C4-2B (cell line): ENCODE measurements around the gene C7orf33.

Source experiments
- H3K27ac ChIP-seq: fragments of 450-650 bp; 2 replicates; pipeline ENCODE4 v1.5.1; 2017
- ZFX ChIP-seq: fragments of 450-650 bp; IDR thresholded peaks from 2 replicates; pipeline ENCODE4 v1.6.1; 2017
- TF ChIP-seq, protein P1 (sequence below): fragments of 450-650 bp; conservative IDR thresholded peaks from 2 replicates; pipeline ENCODE4 v1.5.1; 2017; ENCODE audit warnings: mild to moderate bottlenecking

Gene C7orf33

DNA sequence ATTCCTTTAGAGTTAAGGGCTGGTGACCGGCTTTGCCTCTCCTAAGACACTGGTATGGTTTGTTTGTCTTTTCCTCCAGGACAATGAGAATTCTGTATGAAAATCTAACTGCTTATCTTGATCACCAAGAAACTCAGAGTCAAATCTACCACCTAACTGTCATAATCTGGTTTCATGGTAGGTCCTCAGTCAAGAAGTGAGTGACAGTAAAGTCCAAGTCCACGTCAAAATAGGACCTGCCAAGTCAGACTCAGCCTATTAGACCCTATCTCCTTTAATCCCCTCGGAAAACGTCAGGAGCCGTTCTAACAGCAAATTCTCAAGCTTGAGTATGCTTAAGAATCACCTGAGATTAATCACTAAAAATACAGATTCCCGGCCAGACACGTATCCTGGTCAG is 37.4 kb downstream of the C7orf33 start:
- TF ChIP-seq, protein P1, sequence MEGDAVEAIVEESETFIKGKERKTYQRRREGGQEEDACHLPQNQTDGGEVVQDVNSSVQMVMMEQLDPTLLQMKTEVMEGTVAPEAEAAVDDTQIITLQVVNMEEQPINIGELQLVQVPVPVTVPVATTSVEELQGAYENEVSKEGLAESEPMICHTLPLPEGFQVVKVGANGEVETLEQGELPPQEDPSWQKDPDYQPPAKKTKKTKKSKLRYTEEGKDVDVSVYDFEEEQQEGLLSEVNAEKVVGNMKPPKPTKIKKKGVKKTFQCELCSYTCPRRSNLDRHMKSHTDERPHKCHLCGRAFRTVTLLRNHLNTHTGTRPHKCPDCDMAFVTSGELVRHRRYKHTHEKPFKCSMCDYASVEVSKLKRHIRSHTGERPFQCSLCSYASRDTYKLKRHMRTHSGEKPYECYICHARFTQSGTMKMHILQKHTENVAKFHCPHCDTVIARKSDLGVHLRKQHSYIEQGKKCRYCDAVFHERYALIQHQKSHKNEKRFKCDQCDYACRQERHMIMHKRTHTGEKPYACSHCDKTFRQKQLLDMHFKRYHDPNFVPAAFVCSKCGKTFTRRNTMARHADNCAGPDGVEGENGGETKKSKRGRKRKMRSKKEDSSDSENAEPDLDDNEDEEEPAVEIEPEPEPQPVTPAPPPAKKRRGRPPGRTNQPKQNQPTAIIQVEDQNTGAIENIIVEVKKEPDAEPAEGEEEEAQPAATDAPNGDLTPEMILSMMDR, result no peak
- no peak for TF ChIP-seq ZFX
- H3K27ac ChIP-seq, result no peak overlapping the region

DNA sequence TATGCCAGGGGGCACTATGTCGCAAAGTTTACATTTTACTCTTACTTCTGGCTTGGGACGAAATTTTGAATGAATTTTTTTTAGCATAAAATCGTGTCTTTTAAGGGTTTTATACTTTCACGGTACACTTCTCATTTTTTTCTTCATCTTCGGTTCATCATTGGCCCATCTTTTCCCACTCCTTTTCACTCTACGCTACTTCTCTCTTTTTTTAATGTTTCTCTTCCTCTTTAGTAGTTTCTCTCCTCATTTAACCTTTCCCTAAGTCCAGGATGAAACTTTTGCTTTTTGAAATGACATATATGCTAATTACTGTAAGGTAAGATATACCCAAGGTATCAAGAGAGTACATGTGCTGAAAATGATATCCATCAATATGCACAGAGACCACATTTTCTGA is 39.5 kb downstream of the C7orf33 start:
- TF ChIP-seq ZFX, result no peak
- TF ChIP-seq, protein P1, result no peak
- H3K27ac ChIP-seq, result no peak overlapping the region

DNA sequence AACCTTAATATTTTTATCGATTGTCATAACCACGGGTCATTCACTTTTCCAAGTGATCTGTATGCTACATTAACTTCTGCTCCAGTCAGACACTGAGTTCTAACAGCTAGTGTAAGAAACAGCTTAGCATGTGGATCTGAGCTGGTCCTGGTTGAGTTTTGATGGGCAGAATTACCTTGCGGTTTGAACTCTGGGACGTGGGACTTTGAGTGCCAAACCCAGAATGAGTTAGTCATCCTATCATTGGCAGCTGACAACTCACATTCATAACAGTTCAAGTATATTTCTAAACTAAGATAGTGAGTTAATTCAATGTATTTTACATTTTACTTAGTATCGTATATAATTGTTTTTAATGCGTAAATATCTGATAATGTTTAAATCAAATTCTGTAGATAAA is 43.2 kb downstream of the C7orf33 start:
- no peak for TF ChIP-seq ZFX
- H3K27ac ChIP-seq, result no peak overlapping the region

DNA sequence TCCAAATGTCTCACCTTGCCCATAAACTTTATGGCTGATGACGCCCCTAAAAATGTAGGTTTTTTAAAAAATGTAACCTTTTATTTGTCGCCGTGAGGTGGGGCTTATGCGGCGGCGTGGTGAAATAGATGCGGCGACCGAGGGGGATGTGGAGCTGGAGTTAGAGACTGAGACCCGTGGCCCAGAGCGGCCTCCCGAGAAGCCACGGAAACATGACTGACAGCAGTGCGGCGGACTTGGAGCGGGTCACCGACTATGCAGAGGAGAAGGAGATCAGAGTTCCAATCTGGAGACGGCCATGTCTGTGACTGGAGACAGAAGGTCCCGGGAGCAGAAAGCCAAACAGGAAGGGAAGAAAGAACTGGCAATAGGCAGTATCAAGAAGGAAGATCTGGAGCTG is 46.5 kb downstream of the C7orf33 start:
- no peak overlapping the region for H3K27ac ChIP-seq
- TF ChIP-seq, protein P1, result no peak
- no peak for TF ChIP-seq ZFX

DNA sequence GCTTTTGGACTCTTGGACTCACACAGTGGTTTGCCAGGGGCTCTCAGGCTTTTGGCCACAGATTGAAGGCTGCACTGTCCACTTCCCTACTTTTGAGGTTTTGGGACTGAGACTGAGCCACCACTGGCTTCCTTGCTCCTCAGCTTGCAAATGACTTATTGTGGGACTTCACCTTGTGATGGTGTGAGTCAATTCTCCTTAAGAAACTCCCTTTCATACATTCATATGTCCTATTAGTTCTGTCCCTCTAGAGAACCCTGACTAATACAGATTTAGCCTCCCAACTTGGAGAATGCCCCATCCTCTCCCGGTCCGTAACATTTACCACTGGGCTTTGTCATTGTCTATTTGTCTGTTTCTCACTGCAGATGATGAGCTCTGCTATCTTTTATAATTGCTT is 55.3 kb downstream of the C7orf33 start:
- no peak for TF ChIP-seq ZFX
- TF ChIP-seq, protein P1, result no peak
- no peak overlapping the region for H3K27ac ChIP-seq

DNA sequence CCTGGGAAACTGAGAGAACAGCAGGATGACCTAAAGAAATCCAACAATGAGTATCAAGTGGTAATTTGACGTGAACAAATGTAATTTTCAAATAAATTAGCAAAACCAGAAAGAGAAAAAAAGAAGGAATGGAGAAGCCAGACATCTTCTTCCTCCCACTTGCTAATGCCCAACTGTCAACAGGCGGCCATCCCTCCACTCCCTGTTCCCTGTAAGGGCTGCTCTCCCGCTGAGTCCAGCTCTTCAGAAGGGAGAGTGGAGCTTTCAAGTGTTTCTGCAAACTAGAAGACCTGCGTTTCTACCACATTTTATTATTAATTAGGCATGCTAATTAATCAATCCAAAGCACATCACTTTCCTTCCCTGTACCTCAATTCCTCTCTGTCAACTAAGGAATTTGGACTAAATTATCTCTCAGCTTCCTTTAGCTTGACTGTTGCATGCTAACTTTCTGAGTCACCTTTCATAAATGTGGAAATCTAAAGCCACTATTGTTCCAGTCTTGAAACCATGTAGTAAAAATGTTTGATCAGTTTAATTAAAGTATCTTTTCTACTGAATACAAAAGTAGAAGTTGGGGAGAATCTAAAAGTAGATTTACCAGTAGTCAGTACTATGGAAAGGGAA is 59.8 kb downstream of the C7orf33 start:
- no peak overlapping the region for H3K27ac ChIP-seq
- TF ChIP-seq ZFX, result no peak
- TF ChIP-seq, protein P1, result no peak

DNA sequence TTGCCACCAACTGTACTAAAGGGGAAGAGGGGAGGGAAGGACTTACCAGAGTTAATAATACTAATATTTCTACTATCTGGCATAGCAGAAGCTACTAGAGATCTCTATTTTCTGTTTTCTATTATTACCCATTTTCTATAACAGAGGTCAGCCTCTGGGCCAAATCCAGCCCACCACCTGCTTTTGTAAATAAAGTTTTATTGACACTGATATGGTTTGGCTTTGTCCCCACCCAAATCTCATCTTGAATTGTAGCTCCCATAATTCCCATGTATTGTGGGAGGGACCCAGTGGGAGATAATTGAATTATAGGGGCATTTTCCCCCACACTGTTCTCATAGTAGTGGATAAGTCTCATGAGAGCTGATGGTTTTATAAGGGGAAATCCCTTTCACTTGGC is 62.2 kb downstream of the C7orf33 start:
- TF ChIP-seq ZFX, result no peak
- TF ChIP-seq, protein P1, result no peak
- H3K27ac ChIP-seq, result no peak overlapping the region

DNA sequence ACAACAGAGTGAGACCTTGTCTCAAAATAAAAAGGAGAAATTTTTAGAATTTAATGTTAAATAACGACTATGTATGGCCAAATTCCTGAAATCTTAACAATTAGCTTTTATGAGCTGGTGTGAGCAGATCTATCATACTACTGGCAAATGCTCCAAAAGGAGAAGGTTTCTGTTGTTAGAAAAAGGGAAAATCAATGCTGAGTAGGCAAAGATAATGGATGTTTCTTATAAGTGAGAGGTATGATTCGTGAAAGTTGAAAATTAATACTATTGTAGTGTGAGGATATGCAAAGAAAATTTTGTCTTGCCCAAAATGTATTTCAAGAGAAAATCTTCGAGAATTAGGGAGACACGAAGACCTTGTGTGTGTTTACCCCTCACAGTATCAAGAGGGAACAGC is 67.4 kb downstream of the C7orf33 start:
- no peak overlapping the region for H3K27ac ChIP-seq
- TF ChIP-seq ZFX, result no peak
- TF ChIP-seq, protein P1, result no peak
